HT1080 (cell line): ENCODE measurements around the gene POU6F2. TPM values are rescaled to one million over a fixed set of nuclear protein-coding genes. Genes with fewer than 3 reads are reported as not detected.
"Not testable (repeated sequence)": the region's sequence is repeated elsewhere in the genome, so short reads cannot be mapped to it uniquely, and the experiment has no call there.

Source experiments
- DNase-seq: peaks from one replicate; pipeline ENCODE4 v3.0.0-alpha.2; 2015; ENCODE audit warnings: low read depth
- total RNA-seq: library from RNA; depleted of rRNA; stranded (reverse); fragments of >200 nt; shearing (Covaris generic); gene quantifications from 2 replicates; pipeline ENCODE4 v1.2.3, GENCODE V29; 2014

Gene POU6F2
- total RNA-seq, 1 experiment from 2014 or later, result not detected

DNA sequence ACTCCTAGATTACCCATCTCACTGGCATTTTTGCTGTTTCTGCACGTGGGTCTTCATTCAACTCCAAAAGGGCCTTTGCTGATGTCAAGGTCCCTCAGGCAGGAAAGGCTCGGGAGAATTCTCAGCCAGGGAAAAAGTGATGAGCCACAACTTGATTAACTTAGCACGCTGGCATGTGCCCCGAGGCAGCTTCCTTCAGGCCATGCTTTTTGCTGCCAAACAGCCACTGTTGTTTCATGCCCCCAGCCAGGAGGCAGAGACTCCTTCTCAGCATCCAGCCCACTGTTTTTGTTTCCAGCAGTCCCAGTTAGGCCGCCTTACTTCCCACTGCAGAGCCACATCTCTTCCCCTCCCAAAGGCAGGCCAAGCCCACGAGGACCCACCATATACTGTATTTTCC lies 322.0 kb downstream of the POU6F2 start:
- no peak for DNase-seq

DNA sequence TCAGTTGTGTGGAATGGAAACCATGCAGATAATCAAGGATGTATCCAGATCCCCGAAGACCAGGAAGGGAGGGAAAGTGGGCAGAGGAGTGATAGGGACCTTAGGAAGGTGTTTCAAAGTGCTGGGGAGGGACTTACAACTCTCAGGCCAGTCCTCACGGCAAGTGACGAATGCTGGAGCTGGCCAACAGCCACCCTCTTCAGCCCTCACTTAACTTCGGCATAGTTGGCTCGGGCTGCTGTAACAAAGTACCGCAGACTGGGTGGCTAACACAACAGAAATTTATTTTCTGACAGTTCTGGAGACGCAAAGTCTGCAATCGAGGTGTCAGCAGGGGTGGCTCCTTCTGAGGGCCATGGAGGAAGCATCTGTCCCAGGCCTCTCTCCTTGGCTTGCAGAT lies 322.6 kb downstream of the POU6F2 start:
- no peak for DNase-seq

DNA sequence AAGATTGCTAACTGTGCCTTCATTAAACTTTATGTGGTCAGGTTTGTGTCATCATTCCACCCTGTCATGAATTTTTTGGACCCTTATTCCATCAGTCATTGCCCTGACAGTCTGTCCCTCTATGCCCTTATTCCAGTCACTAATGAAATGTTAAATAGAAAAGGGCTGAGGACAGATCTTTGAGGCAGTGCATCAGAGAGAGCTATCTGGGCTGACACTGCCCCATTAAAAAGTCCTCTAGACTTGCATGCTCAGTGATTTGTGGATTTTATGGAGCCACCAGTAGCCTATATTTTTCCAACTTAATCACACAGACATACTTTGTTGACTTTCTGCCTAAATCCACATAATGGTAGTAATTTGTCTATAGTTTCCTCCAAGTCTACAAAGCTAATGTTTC lies 323.8 kb downstream of the POU6F2 start:
- no peak for DNase-seq

DNA sequence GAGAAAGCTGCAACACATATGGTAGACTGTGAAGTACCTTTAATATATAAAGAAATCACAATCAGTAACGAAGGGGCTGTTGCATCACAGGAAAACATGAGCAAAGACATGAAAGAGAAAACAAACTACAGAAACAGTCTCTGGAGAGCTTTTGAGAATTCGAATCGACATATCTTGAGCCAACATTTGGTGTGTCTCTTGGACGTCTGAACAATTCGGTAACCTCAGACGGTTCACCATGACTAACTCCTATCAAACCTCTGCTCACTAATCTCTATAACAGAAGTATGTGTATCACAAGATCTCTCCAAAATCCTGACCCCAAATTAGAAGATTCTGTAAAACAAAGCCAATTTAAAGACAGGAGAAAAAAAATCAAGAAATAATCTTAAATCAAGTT lies 326.5 kb downstream of the POU6F2 start:
- no peak for DNase-seq

DNA sequence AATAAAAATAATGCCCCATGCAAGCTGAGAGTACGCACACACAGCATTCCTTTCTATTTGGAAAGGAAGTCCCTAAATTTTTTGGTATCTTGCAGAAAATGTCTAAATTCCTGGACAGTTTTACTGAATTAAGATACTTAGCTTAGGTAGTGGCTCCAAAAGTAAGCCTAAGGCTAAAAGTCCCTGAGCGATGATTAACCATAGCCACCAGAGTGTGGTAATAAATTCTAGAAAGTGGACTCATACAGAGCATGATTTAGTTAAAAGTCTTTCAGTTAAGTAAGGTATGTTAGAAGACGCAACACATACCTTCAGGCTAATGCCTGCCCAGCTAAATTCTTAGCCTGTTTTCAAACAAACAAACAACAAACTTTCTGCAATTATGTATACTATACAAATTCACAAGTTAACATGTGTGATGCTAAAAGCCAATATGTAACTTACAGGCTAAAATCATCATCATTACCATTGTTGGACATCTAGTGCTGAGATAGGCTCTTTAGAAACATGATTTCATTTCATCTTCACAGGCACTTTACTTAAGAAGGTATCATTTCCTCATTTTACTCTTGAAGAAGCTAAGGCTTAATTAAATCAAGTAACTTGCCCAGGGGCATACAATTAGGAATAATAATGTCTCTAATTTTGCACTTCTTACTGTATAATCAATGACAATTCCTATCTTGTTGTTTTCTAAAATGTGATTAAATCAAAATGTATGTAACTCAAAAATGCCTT lies 327.1 kb downstream of the POU6F2 start:
- DNase-seq, result no peak

DNA sequence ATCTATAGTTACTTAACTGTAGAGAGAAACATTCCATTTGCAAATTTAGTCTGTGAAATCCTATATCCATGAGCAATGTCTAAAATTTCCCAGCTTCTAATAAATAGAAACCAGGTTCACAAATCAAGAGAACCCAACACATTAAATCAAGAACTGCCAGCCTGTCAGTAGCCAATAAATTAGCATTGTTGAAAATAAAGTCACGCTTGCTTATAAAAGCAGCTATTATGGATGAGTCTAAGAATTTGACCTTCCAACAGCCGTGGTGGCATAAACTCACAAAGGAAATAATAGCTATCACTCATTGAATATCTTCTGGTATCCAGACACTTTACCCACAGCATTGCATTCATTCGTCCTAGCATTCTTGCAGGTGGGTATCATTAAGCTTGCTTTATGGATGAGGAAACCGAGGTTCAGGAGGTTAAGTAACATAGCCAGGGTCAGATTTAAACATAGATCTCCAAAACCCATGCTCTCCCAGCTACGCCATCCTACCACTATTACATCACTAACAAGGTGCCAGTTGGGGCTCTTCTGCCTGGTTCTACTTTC lies 328.4 kb downstream of the POU6F2 start:
- no peak for DNase-seq

DNA sequence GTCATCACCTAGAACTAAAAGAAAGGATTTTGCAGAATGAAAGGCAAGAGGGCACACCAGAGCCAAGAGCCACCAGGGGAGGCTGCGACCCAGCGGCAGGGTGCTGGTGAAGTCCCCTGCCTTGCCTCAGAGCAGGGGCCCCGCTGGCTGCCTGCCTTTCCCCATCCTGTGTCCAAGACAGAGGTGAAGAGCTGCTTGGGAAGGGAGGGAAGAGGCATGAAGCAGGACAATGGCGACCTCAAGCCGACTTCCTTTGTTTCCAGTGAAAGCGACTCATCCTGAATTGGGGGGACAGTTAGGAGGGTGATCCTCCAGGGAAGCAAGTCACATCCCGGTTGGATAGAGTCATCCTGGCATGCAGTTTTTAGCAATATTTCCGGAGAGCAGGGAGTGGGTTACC lies 333.0 kb downstream of the POU6F2 start:
- no peak for DNase-seq

DNA sequence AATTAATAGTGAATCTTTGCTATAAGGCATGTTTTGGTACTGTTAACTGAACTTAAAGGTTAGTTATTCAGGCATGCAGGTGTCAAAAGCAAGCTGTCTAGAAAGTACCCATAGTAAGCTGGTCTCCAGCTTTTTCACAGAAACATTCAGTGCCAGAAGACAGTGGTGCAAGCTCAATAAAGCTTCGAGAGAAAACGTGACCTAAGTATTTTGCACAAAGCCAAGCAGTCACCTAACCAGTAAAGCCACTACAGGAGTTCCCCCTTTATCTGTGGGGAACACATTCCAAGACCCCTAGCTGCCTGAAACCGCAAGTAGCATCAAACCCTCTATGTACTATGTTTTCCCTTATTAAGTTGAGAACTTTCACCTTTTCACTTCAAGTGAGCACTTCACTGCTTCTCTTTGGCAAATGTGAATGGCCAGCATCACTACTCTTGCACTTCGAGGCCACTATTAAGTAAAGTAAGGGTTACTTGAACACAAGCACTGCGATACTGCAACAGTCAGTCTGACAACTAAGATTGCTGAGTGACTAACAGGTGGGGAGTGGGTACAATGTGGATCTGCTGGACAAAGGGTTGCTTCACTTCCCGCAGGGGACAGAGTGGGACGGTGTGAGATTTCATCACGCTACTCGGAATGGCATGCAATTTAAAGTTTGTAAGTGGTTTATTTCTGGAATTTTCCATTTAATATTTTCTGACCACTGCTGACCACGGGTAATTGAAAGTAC lies 334.7 kb downstream of the POU6F2 start:
- no peak for DNase-seq

DNA sequence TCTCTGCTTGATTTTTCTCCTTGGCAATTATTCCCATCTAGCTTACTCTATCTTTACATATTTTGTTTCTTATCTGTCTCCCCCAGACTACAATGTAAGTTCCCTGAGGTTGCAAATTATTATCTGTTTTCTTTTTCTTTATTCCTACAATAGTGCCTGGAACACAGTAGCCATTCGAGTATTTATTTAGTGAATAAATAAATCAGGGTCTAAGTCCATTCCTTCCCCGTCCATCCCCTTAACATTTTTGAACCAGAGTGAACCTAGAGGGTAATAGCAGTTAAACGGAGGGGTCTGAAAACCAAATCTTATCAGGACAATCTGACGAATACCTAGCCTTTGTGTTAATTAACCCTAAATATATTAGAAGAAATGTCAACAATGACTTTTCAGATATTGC lies 335.7 kb downstream of the POU6F2 start:
- DNase-seq, result no peak

DNA sequence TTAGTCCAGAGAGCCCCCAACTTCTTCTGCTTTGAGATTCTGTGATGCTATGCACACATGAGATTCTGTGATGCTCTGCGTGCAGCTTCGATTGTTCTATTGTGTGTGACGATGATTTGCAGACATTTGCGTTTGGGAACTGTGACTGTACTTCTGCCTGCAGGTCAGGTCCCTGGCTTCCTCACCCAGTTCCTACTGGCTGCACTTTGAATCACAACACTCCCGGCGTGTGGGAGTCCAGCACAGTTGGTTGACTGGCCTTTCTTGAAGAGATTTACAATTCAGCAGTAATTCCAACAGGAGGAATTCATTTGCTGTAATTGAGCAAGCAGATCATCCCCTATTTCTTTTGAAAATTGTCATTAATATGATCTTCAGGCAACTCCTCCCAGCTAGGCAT lies 336.3 kb downstream of the POU6F2 start:
- DNase-seq, result no peak

DNA sequence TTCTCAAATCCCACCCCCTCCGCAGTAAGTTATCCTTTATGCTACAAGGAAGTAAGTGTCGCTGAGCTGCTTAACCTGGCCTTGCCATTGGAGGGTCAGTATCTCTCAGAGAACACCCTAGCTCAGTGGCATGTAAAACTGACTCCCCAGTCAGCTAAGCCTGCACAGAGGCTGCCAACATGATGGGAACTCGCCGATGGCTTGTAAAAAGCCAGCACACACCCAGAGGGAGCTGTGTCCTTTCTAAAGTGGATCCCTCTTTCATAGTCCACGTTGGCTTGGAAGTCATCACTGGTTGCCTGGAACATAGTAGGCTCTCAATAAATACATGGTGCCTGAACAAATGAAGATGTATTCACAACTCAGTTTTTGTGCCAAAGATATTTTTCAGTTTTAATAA lies 339.4 kb downstream of the POU6F2 start:
- DNase-seq, result no peak

DNA sequence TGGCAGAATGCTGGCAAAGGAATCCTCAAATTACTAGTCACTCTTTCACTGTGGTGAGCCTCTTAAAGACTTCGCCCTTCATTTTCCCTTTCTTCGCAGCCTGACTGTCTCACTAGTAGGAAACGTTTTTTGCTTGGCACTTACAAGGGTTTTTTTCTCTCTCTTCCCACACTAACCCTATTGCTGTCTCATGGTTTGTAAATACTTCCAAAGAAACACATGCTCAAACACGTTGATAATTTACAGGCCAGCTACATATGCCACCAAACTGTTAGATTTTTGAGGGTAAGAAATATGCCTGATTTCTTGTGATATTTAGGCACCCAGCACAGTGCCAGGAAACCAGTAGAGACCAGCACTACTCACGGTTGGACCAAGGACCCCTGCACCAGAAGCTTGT lies 340.2 kb downstream of the POU6F2 start:
- DNase-seq, result no peak

DNA sequence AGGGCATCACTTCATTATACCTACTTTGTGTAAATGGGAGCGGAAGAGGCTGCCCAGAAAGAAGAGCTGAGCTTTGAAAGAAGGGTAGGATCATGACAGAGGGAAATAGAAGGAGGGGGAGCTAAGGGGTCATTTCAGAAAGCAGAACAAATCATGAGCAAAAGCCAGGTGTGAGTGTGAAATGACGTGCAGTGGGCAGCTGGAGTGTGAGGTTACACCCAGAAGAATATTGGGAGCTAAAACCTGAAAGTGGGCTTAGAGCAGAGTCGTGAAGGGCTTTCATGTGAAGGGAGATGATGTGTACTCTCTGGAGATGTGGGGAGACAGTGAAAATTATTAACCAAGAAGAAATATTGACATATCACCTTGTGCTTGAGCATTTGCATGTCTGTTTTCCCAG lies 343.5 kb downstream of the POU6F2 start:
- no peak for DNase-seq

DNA sequence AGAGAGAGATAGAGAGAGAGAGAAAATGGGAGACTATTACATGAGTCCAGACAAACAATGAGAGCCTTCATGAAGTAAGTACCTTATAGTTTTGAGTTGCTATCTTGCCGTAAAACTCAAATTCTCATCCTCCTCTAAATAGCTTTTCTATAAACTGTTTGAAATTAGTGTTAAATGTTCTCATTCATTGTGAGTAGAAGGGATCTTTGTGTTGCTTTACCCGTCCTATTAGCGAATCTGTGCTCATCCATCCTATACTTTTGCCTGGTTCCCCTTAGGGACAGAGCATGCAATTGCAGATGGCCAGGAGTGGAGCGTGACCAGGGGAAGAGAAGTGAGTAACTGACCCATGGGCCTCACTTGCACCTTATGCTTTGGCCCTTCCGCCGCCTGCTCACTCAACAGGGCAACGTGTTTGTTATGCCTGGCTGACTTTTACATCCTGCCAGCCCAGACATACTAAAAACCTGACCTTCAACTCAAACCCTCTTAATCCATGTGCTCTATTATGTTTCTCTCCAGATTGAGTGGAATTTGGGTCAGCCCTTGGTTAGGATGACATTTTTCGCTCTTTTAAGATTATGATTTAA lies 344.3 kb downstream of the POU6F2 start:
- no peak for DNase-seq

DNA sequence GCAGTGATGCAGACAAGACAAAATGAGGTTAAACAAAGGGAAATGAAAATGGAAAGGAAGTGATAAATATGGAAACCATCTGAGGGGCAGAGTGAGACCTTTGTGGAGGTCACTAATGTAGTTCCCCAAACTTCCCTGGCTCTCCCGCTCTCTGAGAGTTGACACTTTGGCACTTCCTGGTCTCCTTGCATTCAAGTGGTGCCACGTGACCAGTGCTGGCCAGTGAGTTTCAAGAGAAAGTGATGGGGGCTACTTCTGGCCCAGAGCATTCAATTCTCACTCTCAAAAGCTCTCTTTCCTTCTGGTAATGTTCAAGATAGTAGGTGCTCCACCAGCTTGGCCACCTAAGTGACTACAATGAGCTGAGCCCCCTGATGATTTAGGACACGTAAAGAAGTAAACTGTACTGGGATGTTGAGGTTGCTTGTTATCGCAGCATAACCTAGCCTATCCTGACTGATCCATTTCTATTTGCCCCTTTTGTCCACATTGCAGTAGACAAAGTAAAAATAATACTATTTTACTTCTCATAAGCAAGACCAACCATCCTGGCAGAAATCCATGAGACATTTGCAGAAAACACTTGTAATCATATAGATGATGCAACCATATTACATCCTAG lies 346.5 kb downstream of the POU6F2 start:
- DNase-seq, result no peak

DNA sequence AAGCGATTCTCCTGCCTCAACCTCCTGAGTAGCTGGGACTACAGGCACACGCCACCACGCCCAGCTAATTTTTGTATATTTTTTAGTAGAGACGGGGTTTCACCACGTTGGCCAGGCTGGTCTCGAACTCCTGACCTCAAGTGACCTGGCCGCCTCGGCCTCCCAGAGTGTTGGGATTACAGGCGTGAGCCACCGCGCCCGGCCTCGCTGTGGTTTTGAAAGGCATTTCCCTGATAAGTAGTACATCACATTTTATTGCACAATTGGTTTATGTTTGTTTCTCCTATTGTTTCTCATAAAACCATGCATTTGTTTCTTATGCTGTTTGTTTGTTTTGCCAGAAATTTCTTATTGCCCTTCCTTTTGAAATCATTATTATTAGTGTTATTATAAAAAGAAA lies 353.9 kb downstream of the POU6F2 start:
- DNase-seq, result not testable (repeated sequence)

DNA sequence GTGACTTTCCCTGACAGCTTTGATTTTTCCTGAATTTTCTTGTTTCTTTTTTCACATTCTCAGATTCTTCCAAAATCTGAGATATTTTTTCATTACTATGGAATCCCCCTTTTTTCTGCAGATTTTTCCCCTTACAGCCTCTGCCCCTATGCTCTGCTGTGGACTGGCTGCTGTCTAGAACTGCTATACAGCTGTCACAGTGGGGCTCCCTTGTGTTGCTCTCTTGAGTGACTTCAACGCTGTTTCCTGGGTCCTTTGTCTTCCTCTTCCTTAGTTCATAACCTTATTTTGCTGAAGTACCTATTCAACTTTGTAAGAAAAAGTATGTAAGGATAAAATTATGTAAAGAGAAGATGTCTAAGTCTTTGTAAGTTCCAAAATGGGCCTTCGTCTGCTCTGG lies 354.4 kb downstream of the POU6F2 start:
- no peak for DNase-seq

DNA sequence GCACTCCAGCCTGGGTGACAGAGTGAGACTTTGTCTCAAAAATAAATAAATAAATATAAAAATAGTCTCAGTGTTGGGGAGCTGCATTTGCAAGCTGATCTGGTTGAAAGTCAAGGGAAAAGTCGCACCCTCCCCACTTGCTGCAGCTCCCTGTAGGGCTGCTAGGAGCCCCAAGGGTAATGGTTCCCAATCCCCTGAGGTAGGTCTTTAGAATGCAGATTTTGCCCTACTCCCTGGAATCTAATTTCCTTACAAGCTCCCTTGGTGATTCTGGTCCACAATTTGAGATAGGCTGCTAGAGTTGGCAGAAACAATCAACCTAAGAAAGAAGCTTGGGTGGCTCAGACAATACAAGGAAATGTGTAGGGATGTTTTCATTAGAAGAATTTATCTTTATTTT lies 356.0 kb downstream of the POU6F2 start:
- no peak for DNase-seq

DNA sequence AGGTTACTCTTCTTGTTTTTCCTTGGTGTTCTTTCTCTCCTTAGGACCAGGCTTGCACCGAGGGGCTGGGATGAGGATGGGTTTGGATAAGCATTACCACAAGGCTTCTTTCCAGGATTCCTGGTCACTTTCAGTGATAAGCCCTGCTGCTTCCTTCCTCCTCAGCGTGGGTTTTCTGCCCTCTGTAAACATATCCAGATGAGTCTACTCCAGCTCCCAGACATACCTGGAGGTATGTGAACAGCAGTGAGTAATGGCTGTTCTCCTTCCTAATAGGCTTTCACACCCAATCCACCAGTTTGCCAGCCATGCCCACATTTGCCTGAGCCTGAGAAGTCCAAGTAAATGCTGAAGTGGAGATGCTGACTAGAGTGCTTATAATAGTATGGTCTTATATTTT lies 358.7 kb downstream of the POU6F2 start:
- no peak for DNase-seq

DNA sequence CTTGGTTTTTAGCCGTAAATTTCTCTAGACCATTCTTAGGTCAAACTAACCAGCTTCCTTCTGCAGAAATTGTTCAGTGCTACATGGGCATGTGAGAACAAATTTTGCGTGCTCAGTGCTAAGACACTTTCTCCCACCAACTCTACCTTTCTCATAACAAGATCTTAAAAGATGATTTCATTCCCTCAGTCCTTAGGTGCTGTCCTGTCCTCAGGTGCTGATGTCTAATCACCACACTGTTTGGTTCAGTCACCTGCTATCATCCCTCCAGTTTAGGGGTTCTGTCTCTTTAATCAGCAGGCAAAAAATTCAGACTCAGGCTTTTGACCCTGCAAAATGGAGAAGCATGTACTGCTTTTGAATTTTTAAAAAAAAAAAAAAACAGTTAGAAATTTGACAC lies 361.0 kb downstream of the POU6F2 start:
- DNase-seq, result no peak

DNA sequence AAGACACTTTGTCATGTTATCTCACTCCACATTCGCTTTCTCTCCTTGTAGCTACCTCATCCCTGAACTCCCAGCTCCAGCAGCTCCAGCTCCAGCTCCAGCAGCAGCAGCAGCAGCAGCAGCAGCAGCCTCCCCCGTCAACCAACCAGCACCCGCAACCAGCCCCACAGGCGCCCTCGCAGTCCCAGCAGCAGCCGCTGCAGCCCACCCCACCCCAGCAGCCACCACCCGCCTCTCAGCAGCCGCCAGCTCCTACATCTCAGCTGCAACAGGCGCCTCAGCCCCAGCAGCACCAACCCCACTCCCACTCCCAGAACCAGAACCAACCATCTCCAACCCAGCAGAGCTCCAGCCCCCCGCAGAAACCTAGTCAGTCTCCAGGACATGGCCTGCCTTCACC lies 361.9 kb downstream of the POU6F2 start:
- DNase-seq, result no peak

DNA sequence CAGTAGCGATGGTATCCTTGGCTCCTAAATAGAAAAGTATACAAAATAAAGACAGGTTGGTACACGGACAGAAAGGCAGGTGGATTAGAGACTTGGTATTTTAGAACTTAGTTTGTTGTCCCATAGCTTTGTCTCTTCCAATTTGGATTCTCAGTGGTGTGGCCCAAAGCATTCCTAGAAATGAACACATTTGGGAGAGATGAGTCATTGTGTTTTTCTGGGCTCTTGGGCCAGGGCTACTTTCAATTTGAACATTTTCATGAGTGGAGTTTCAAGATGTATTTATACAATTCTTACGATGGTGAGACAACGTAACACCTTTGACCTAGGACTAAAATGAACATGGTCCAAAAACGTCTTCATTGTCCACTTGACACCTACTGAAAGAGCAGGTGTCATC lies 363.4 kb downstream of the POU6F2 start:
- DNase-seq, result no peak
